ENCODE results near the gene CALHM2. TPM values are rescaled to one million over a fixed set of nuclear protein-coding genes. Genes with fewer than 3 reads are reported as not detected.

CALHM2 gene
- polyA plus RNA-seq, 2 of the 4 experiments (the other 2 are of a cell fraction), result 2.5 to 2.6 TPM

DNA sequence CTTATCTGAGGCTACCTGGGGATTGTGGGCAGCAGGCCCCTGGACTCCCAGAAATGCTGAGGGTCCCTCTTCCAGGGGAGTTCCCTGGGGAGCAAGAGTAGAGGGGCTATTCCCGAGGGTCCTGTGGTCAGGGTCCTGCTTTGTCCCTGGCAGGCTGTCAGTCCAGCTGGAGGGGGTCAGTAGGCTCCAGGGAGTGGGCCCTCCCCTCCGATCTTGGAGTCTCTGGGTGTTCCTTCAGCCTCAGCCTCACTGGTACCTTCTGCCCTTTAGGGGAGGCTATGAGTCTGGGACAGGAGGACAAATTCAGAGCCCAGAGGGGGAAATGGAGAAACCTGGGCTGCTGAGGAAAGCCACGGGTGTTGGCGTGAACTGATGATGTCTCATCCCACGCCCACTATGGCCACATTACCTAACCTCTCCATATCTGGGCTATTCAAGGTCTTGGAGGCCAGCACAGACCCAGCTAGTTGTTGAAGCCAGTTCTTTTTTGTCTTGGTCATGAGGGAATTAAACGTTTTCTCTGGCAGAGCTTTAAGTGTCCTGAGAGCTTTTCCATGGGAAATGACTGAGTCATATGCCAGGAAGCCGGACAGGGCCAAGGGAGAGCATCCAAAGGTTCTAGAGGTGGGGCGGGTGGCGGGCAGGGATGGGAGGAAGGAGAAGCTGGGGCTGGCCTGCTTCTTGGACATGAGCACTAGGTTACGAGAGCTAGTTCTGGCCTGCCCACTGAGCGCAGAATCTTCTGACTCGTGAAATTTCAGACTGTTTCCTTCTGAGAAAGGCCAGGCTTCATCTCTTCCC is 6.2 kb downstream of the CALHM2 start:
- H3K4me3 ChIP-seq, result no peak overlapping the region
- no peaks in the 10 kb centered on the region for H3K9me3 ChIP-seq
- ATAC-seq, result no peak
- no peak overlapping the region for H3K27ac ChIP-seq
- 85% methylated on average over 11 of the region's 12 CpGs for WGBS (ENCODE audit: missing lambda C conversion rate)
- no peak for DNase-seq (ENCODE audit: low read depth in 1 of 2, low spot score in 1 of 2)
- TF ChIP-seq, protein P1, sequence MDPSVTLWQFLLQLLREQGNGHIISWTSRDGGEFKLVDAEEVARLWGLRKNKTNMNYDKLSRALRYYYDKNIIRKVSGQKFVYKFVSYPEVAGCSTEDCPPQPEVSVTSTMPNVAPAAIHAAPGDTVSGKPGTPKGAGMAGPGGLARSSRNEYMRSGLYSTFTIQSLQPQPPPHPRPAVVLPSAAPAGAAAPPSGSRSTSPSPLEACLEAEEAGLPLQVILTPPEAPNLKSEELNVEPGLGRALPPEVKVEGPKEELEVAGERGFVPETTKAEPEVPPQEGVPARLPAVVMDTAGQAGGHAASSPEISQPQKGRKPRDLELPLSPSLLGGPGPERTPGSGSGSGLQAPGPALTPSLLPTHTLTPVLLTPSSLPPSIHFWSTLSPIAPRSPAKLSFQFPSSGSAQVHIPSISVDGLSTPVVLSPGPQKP (IDR thresholded peaks at IDR 0.05; ENCODE audit: low read depth, low read length), result no peak
- TF ChIP-seq JUN (IDR thresholded peaks at IDR 0.05) (no peak), SMC3 (IDR thresholded peaks at IDR 0.05) (no peak)
- FAIRE-seq, result no peak
- ChIA-PET CTCF (interaction anchor here (1.2 kb wide), 1 partner anchor 20 kb away, joined by 3 read pairs; no protein-coding TSS in a partner anchor), POLR2A (interaction anchor here (0.6 kb wide), 1 partner anchor 120 kb away, joined by 3 read pairs; no protein-coding TSS in a partner anchor)
- H3K4me2 ChIP-seq, result no peak overlapping the region
- peaks cover 8% of the 10 kb centered on the region; the same call in 2 of the 3 replicates for H3K4me1 ChIP-seq

DNA sequence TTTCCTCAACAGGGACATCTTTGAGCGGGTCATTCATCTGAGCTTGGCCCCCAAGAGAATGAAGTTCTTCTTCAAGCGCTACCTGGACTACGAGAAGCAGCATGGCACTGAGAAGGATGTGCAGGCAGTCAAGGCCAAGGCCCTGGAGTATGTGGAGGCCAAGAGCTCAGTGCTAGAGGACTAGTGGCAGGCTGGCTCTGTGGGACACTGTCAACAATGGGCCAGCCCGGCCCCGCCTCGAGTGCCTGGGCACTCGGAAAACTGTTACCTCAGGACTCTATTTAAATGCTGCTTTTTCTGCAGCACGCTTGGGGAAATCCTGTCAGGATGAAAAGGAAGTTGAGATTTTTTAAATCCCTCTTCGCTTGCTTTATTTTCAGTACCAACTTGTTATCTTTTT is 6.8 kb downstream of the CALHM2 start:
- DNase-seq (ENCODE audit: low read depth in 1 of 2, low spot score in 1 of 2) (no peak), ATAC-seq (no peak), FAIRE-seq (no peak)
- TF ChIP-seq, protein P2, sequence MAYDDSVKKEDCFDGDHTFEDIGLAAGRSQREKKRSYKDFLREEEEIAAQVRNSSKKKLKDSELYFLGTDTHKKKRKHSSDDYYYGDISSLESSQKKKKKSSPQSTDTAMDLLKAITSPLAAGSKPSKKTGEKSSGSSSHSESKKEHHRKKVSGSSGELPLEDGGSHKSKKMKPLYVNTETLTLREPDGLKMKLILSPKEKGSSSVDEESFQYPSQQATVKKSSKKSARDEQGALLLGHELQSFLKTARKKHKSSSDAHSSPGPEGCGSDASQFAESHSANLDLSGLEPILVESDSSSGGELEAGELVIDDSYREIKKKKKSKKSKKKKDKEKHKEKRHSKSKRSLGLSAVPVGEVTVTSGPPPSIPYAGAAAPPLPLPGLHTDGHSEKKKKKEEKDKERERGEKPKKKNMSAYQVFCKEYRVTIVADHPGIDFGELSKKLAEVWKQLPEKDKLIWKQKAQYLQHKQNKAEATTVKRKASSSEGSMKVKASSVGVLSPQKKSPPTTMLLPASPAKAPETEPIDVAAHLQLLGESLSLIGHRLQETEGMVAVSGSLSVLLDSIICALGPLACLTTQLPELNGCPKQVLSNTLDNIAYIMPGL (CRISPR knock-in tag; IDR thresholded peaks at IDR 0.05; ENCODE audit: borderline replicate concordance), result no peak
- TF ChIP-seq, protein P1 (IDR thresholded peaks at IDR 0.05; ENCODE audit: low read depth, low read length), result no peak
- TF ChIP-seq, protein P3, sequence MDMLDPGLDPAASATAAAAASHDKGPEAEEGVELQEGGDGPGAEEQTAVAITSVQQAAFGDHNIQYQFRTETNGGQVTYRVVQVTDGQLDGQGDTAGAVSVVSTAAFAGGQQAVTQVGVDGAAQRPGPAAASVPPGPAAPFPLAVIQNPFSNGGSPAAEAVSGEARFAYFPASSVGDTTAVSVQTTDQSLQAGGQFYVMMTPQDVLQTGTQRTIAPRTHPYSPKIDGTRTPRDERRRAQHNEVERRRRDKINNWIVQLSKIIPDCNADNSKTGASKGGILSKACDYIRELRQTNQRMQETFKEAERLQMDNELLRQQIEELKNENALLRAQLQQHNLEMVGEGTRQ (IDR thresholded peaks at IDR 0.05), result no peak
- TF ChIP-seq ZNF302 (CRISPR knock-in tag; IDR thresholded peaks at IDR 0.05) (no peak), HEYL (CRISPR knock-in tag; IDR thresholded peaks at IDR 0.05) (no peak)
- TF ChIP-seq, protein P4, sequence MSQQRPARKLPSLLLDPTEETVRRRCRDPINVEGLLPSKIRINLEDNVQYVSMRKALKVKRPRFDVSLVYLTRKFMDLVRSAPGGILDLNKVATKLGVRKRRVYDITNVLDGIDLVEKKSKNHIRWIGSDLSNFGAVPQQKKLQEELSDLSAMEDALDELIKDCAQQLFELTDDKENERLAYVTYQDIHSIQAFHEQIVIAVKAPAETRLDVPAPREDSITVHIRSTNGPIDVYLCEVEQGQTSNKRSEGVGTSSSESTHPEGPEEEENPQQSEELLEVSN (IDR thresholded peaks at IDR 0.05; ENCODE audit: borderline replicate concordance, low read depth), result no peak
- CTCF ChIA-PET, result interaction anchor here (0.6 kb wide), 1 partner anchor 28 kb away, joined by 3 read pairs; no protein-coding TSS in a partner anchor
- no peaks in the 10 kb centered on the region for H3K9me3 ChIP-seq
- no peak overlapping the region for H3K27ac ChIP-seq
- POLR2A ChIA-PET, result no interaction called here
- 92% methylated on average over 9 of the region's 9 CpGs for WGBS (ENCODE audit: missing lambda C conversion rate)
- H3K4me2 ChIP-seq, result no peak overlapping the region
- H3K4me1 ChIP-seq, result peaks cover 2% of the 10 kb centered on the region; the same call in 1 of the 3 replicates
- no peak overlapping the region for H3K4me3 ChIP-seq

DNA sequence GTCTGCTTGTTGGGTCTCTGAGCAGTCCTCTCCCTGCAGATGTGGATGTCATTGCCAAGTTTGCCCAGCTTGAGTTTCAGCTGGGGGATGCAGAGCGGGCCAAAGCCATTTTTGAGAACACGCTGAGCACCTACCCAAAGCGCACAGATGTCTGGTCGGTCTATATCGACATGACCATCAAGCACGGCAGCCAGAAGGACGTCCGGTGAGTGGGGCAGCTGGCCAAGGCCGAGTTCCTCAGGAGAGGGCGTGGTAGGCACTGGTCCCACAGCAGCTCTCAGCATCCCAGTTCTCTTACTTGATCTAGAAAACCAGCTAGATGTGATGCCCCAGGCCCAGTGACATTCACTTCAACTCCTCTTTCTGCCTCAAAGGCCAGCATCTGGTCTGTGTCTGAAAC is 7.7 kb downstream of the CALHM2 start:
- Histone ChIP-seq H3K4me3 (no peak overlapping the region), H3K9me3 (no peaks in the 10 kb centered on the region), H3K4me2 (no peak overlapping the region), H3K27ac (no peak overlapping the region), H3K4me1 (no peaks in the 10 kb centered on the region)
- ATAC-seq (no peak), FAIRE-seq (no peak), DNase-seq (ENCODE audit: low read depth in 1 of 2, low spot score in 1 of 2) (no peak)
- WGBS (ENCODE audit: missing lambda C conversion rate), result 95% methylated on average over 4 of the region's 10 CpGs
- ChIA-PET CTCF (interaction anchor here (0.6 to 2.1 kb wide), 3 partner anchors 10 to 98 kb away, joined by 3 to 5 read pairs (median 3); no protein-coding TSS in a partner anchor), POLR2A (no interaction called here)
- TF ChIP-seq CEBPB (IDR thresholded peaks at IDR 0.05) (no peak), TP53 (CRISPR knock-in tag; IDR thresholded peaks at IDR 0.05) (no peak), CHD4 (IDR thresholded peaks at IDR 0.05; ENCODE audit: borderline replicate concordance) (no peak), NFE2L2 (conservative IDR thresholded peaks at IDR 0.05; ENCODE audit: low read length) (no peak), ESRRA (IDR thresholded peaks at IDR 0.05; ENCODE audit: borderline replicate concordance, low read length) (no peak), JUNB (IDR thresholded peaks at IDR 0.05) (no peak), HOXB5 (CRISPR knock-in tag; IDR thresholded peaks at IDR 0.05) (no peak)
- TF ChIP-seq, protein P5, sequence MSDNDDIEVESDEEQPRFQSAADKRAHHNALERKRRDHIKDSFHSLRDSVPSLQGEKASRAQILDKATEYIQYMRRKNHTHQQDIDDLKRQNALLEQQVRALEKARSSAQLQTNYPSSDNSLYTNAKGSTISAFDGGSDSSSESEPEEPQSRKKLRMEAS (IDR thresholded peaks at IDR 0.05), result no peak
- TF ChIP-seq, protein P6, sequence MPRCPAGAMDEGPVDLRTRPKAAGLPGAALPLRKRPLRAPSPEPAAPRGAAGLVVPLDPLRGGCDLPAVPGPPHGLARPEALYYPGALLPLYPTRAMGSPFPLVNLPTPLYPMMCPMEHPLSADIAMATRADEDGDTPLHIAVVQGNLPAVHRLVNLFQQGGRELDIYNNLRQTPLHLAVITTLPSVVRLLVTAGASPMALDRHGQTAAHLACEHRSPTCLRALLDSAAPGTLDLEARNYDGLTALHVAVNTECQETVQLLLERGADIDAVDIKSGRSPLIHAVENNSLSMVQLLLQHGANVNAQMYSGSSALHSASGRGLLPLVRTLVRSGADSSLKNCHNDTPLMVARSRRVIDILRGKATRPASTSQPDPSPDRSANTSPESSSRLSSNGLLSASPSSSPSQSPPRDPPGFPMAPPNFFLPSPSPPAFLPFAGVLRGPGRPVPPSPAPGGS (IDR thresholded peaks at IDR 0.05), result no peak
